MM.1S (cell line): ENCODE results near the gene STARD9.

ENCODE experiments used
- DNase-seq: peaks from one replicate; pipeline ENCODE4 v3.0.0-alpha.2; 2015
- H2AFZ ChIP-seq: fragments of 300-600 bp; sonication (generic); 2 replicates; pipeline ENCODE4 v1.6.0; 2016; ENCODE audit warnings: antibody characterized with exemption, low read length
- H3F3A ChIP-seq: fragments of 300-600 bp; sonication (generic); 2 replicates; pipeline ENCODE4 v1.6.1; 2016; ENCODE audit warnings: mild to moderate bottlenecking, antibody characterized with exemption, low read length, moderate library complexity, mixed read lengths; ENCODE audit not compliant: insufficient read depth
- H3K27ac ChIP-seq: fragments of 300-600 bp; sonication (generic); 2 replicates; pipeline ENCODE4 v1.5.1; 2016; ENCODE audit warnings: mild to moderate bottlenecking, low read length
- H3K27me3 ChIP-seq: fragments of 300-600 bp; sonication (generic); replicated peaks from 2 replicates; pipeline ENCODE4 v1.6.0; 2016; ENCODE audit warnings: low read length; ENCODE audit not compliant: insufficient read depth
- H3K36me3 ChIP-seq: fragments of 300-600 bp; sonication (generic); replicated peaks from 2 replicates; pipeline ENCODE4 v1.6.1; 2016; ENCODE audit warnings: mild to moderate bottlenecking, low read length, mixed read lengths; ENCODE audit not compliant: insufficient read depth
- H3K4me1 ChIP-seq: fragments of 300-600 bp; sonication (generic); 2 replicates; pipeline ENCODE4 v1.6.1; 2016; ENCODE audit warnings: low read length, mixed read lengths
- H3K4me2 ChIP-seq: fragments of 300-600 bp; sonication (generic); 2 replicates; pipeline ENCODE4 v1.6.0; 2016; ENCODE audit warnings: low read depth, low read length
- H3K4me3 ChIP-seq: fragments of 300-600 bp; sonication (generic); 2 replicates; pipeline ENCODE4 v1.5.1; 2016; ENCODE audit warnings: low read length, mixed read lengths
- H3K79me2 ChIP-seq: fragments of 300-600 bp; sonication (generic); 2 replicates; pipeline ENCODE4 v1.6.1; 2016; ENCODE audit warnings: mixed run types, low read length, mixed read lengths
- H3K9ac ChIP-seq: fragments of 300-600 bp; sonication (generic); 2 replicates; pipeline ENCODE4 v1.6.1; 2016; ENCODE audit warnings: low read length, mixed read lengths
- H3K9me2 ChIP-seq: fragments of 300-600 bp; sonication (generic); replicated peaks from 2 replicates; pipeline ENCODE4 v1.6.1; 2016; ENCODE audit warnings: mild to moderate bottlenecking, low read length, mixed read lengths; ENCODE audit not compliant: insufficient read depth
- H3K9me3 ChIP-seq: fragments of 300-600 bp; sonication (generic); replicated peaks from 2 replicates; pipeline ENCODE4 v1.6.1; 2016; ENCODE audit warnings: mild to moderate bottlenecking, low read length, mixed read lengths; ENCODE audit not compliant: insufficient read depth
- H4K20me1 ChIP-seq: fragments of 300-600 bp; sonication (generic); 2 replicates; pipeline ENCODE4 v1.6.1; 2016; ENCODE audit warnings: mild to moderate bottlenecking, low read length, moderate library complexity, mixed read lengths; ENCODE audit not compliant: insufficient read depth
- CTCF ChIP-seq: fragments of 300-600 bp; sonication (generic); IDR thresholded peaks from 2 replicates; pipeline ENCODE4 v1.5.1; 2016; ENCODE audit warnings: antibody characterized with exemption, low read length, mixed read lengths
- EZH2 ChIP-seq: fragments of 300-600 bp; sonication (generic); optimal IDR thresholded peaks from 2 replicates; pipeline ENCODE3; 2017; ENCODE audit warnings: low read depth, mild to moderate bottlenecking, antibody characterized with exemption, low read length, mixed read lengths
- EZH2phosphoT487 ChIP-seq: fragments of 300-600 bp; sonication (generic); IDR thresholded peaks from 2 replicates; pipeline ENCODE4 v1.6.1; 2018; ENCODE audit warnings: antibody characterized with exemption, low read length

STARD9 gene

DNA sequence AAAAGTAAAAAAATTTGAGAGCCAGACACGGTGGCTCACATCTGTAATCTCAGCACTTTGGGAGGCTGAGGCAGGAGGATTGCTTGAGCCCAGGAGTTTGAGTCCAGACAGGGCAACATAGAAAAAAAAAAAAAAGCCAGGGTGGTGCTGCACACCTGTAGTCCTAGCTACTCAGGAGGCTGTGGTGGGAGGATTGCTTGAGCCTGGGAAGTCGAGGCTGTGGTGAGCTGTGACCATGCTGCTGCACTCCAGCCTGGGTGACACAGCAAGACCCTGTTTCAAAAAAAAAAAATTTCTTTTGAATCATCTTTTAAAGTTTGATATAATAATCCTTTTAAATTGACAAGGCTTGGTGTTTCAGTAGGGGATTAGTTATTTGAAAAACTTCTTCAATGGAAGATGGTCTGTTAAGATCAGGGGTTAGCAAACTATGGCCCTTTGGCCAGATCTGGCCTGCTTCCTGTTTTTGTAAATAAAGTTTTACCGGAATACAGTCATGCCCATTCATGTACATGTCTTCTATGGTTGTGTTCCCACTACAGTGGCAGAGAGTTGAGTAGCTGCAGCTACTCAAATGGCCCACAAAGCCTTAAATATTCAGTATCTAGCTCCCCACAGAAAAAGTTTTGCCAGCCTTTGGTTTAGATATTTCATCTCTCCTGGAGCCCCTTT is 132.6 kb downstream of the STARD9 start:
- H2AFZ ChIP-seq: no peak overlapping the region
- no peaks in the 10 kb centered on the region for H3F3A ChIP-seq
- no peaks in the 10 kb centered on the region for H3K9me3 ChIP-seq
- TF ChIP-seq EZH2phosphoT487 (no peak), CTCF (no peak), EZH2 (no peak)
- no peaks in the 10 kb centered on the region for H3K4me1 ChIP-seq
- no peak for DNase-seq
- H3K4me2 ChIP-seq: no peak overlapping the region
- no peak overlapping the region for H3K4me3 ChIP-seq
- no peaks in the 10 kb centered on the region for H4K20me1 ChIP-seq
- no peaks in the 10 kb centered on the region for H3K36me3 ChIP-seq
- no peaks in the 10 kb centered on the region for H3K79me2 ChIP-seq
- H3K27me3 ChIP-seq: no peaks in the 10 kb centered on the region
- no peak overlapping the region for H3K27ac ChIP-seq
- H3K9ac ChIP-seq: no peak overlapping the region
- H3K9me2 ChIP-seq: no peaks in the 10 kb centered on the region

- Histone ChIP-seq H4K20me1 (no peaks in the 10 kb centered on the region), H3K27ac (no peak overlapping the region), H3F3A (no peaks in the 10 kb centered on the region), H3K4me2 (no peak overlapping the region), H3K79me2 (no peaks in the 10 kb centered on the region), H3K36me3 (no peaks in the 10 kb centered on the region), H2AFZ (no peak overlapping the region), H3K4me3 (no peak overlapping the region), H3K9me3 (no peaks in the 10 kb centered on the region), H3K27me3 (no peaks in the 10 kb centered on the region), H3K4me1 (no peaks in the 10 kb centered on the region), H3K9me2 (no peaks in the 10 kb centered on the region), H3K9ac (no peak overlapping the region)
- TF ChIP-seq EZH2 (no peak), CTCF (no peak), EZH2phosphoT487 (no peak)
- no peak for DNase-seq
These were observed 135.3 kb downstream of the STARD9 start for GRCh38 chr15:42710662-42711061.

DNA sequence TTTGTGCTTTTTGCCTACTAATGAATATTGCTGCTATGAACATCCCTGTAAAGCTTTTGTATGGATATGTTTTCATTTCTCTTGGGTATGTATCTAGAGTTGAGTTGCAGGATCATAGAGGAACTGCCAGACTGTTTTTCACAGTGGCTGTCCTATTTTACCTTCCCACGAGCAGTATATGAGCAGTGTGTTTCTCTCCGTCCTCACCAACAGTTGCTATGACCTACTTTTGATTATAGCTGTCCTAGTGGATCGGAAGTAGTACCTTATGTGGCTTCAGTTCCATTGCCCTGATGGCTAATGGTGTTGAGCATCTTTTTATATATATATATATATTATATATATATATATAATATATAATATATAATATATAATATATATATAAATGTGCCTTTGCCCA is 136.3 kb downstream of the STARD9 start:
- no peak overlapping the region for H3K27ac ChIP-seq
- H3K9me3 ChIP-seq: no peaks in the 10 kb centered on the region
- no peaks in the 10 kb centered on the region for H4K20me1 ChIP-seq
- no peak for DNase-seq
- no peak overlapping the region for H3K9ac ChIP-seq
- no peaks in the 10 kb centered on the region for H3K79me2 ChIP-seq
- no peak for TF ChIP-seq CTCF
- no peak for TF ChIP-seq EZH2
- TF ChIP-seq EZH2phosphoT487: no peak
- no peaks in the 10 kb centered on the region for H3F3A ChIP-seq
- H2AFZ ChIP-seq: no peak overlapping the region
- no peaks in the 10 kb centered on the region for H3K36me3 ChIP-seq
- H3K27me3 ChIP-seq: no peaks in the 10 kb centered on the region
- H3K4me2 ChIP-seq: no peak overlapping the region
- H3K4me1 ChIP-seq: no peaks in the 10 kb centered on the region
- no peak overlapping the region for H3K4me3 ChIP-seq
- H3K9me2 ChIP-seq: no peaks in the 10 kb centered on the region
